ENCODE measurements around the gene LYZL2. TPM values are rescaled to one million over a fixed set of nuclear protein-coding genes. Genes with fewer than 3 reads are reported as not detected.
"Not testable (repeated sequence)": the region's sequence is repeated elsewhere in the genome, so short reads cannot be mapped to it uniquely, and the experiment has no call there.

LYZL2 gene
- total RNA-seq, result not detected

GRCh38 chr10:30629653-30630052 is at the start of gene LYZL2:
Gene LYZL2, minus strand, starts transcription at chr10:30629753. Its CDS starts 2,838 bp downstream, at chr10:30626915.
- Histone ChIP-seq H3K4me3 (no peak within 1 kb of the TSS), H3K9me3 (no peaks in the 10 kb centered on the region), H3K36me3 (replicated peaks in 1 of 2; ENCODE audit: insufficient read depth in 1 of 2, low read depth in 2 of 2) (no peaks in the 10 kb centered on the region), H3K27me3 (no peaks in the 10 kb centered on the region), H3K27ac (no peak within 1 kb of the TSS), H3K4me1 (no peaks in the 10 kb centered on the region)
- no peak for TF ChIP-seq CTCF (IDR thresholded peaks at IDR 0.05)
- no peak for TF ChIP-seq POLR2A (IDR thresholded peaks at IDR 0.05)
- intact Hi-C loops (cut with DNase I), result no loop called here
- ATAC-seq, result no peak
- no peak for DNase-seq
- 64 to 65% methylated on average over 6 of the region's 6 CpGs for WGBS, 2 donors

- WGBS, 2 donors, result 74 to 80% methylated on average over 1 to 3 of the region's 7 CpGs
- H3K9me3 ChIP-seq; H3K27me3 ChIP-seq; H3K36me3 ChIP-seq (replicated peaks in 1 of 2; ENCODE audit: insufficient read depth in 1 of 2, low read depth in 2 of 2); H3K4me1 ChIP-seq; H3K27ac ChIP-seq; DNase-seq; ATAC-seq; intact Hi-C loops (cut with DNase I); H3K4me3 ChIP-seq: not testable (repeated sequence)
Measured at GRCh38 chr10:30677616-30678015, 48.1 kb upstream of the LYZL2 start.

GRCh38 chr10:30677146-30677545 is 47.6 kb upstream of the LYZL2 start:
- DNase-seq; H3K36me3 ChIP-seq (replicated peaks in 1 of 2; ENCODE audit: insufficient read depth in 1 of 2, low read depth in 2 of 2); H3K4me1 ChIP-seq; ATAC-seq; H3K27ac ChIP-seq; intact Hi-C loops (cut with DNase I); H3K4me3 ChIP-seq; H3K27me3 ChIP-seq; H3K9me3 ChIP-seq: not testable (repeated sequence)
- WGBS, 2 donors, result 57 to 82% methylated on average over 3 of the region's 3 CpGs

- DNase-seq (no peak), ATAC-seq (no peak)
- Histone ChIP-seq H3K27me3 (no peaks in the 10 kb centered on the region), H3K4me1 (no peaks in the 10 kb centered on the region), H3K4me3 (no peak overlapping the region), H3K36me3 (replicated peaks in 1 of 2; ENCODE audit: insufficient read depth in 1 of 2, low read depth in 2 of 2) (no peaks in the 10 kb centered on the region), H3K9me3 (no peaks in the 10 kb centered on the region), H3K27ac (no peak overlapping the region)
- intact Hi-C loops (cut with DNase I), result no loop called here
- TF ChIP-seq POLR2A (IDR thresholded peaks at IDR 0.05) (no peak), CTCF (IDR thresholded peaks at IDR 0.05) (no peak)
- WGBS, 2 donors, result 62 to 72% methylated on average over 13 of the region's 13 CpGs
Measured at GRCh38 chr10:30675791-30676718, 46.5 kb upstream of the LYZL2 start.

- Histone ChIP-seq H3K36me3 (replicated peaks in 1 of 2; ENCODE audit: insufficient read depth in 1 of 2, low read depth in 2 of 2) (no peaks in the 10 kb centered on the region), H3K27ac (no peak overlapping the region)
- intact Hi-C loops (cut with DNase I), result no loop called here
Measured at GRCh38 chr10:30674796-30675195, 45.2 kb upstream of the LYZL2 start.

GRCh38 chr10:30673262-30673661 is 43.7 kb upstream of the LYZL2 start:
- ATAC-seq; H3K4me3 ChIP-seq; H3K27me3 ChIP-seq; DNase-seq; intact Hi-C loops (cut with DNase I); H3K27ac ChIP-seq; H3K36me3 ChIP-seq (replicated peaks in 1 of 2; ENCODE audit: insufficient read depth in 1 of 2, low read depth in 2 of 2); H3K4me1 ChIP-seq; H3K9me3 ChIP-seq: not testable (repeated sequence)
- no CpG with 5 or more reads among the region's 13 CpGs for WGBS, 2 donors

More at GRCh38 chr10:30674796-30675195, 45.2 kb upstream of the LYZL2 start:
- 73 to 76% methylated on average over 6 of the region's 6 CpGs for WGBS, 2 donors
- no peaks in the 10 kb centered on the region for H3K9me3 ChIP-seq
- H3K4me3 ChIP-seq, result no peak overlapping the region
- TF ChIP-seq CTCF (IDR thresholded peaks at IDR 0.05) (no peak), POLR2A (IDR thresholded peaks at IDR 0.05) (no peak)
- H3K4me1 ChIP-seq, result no peaks in the 10 kb centered on the region
- no peak for ATAC-seq
- no peaks in the 10 kb centered on the region for H3K27me3 ChIP-seq
- no peak for DNase-seq

- H3K9me3 ChIP-seq; intact Hi-C loops (cut with DNase I); H3K27me3 ChIP-seq; ATAC-seq; H3K36me3 ChIP-seq (replicated peaks in 1 of 2; ENCODE audit: insufficient read depth in 1 of 2, low read depth in 2 of 2); H3K4me1 ChIP-seq; H3K4me3 ChIP-seq; H3K27ac ChIP-seq; DNase-seq: not testable (repeated sequence)
- WGBS, 2 donors, result 69 to 76% methylated on average over 4 of the region's 4 CpGs
Measured at GRCh38 chr10:30672338-30672737, 42.8 kb upstream of the LYZL2 start.
